SK-N-SH (cell line): ENCODE measurements around the gene GIT2.

Experiments
- CTCF ChIP-seq: fragments of 200-600 bp; sonication (generic); IDR thresholded peaks from 2 replicates; pipeline ENCODE4 v1.6.1; 2017; ENCODE audit warnings: antibody characterized with exemption, mild to moderate bottlenecking, moderate library complexity
- EZH2phosphoT487 ChIP-seq: fragments of 200-600 bp; sonication (generic); IDR thresholded peaks from 2 replicates; pipeline ENCODE4 v1.6.1; 2017; ENCODE audit warnings: low read depth, mixed run types, mild to moderate bottlenecking, antibody characterized with exemption, moderate library complexity, borderline replicate concordance
- PBX3 ChIP-seq: IDR thresholded peaks from 2 replicates; pipeline ENCODE4; 2012
- RAD21 ChIP-seq: IDR thresholded peaks from 2 replicates; pipeline ENCODE4 v1.6.1; 2012; ENCODE audit warnings: mild to moderate bottlenecking, low read length
- RCOR1 ChIP-seq: fragments of 150-350 bp; IDR thresholded peaks from 2 replicates; pipeline ENCODE4 v1.6.1; 2017; ENCODE audit warnings: antibody characterized with exemption, low read length
- REST ChIP-seq: IDR thresholded peaks from 2 replicates; pipeline ENCODE4 v1.6.1; 2012; ENCODE audit warnings: mild to moderate bottlenecking, low read depth, low read length, moderate library complexity
- SMC3 ChIP-seq: IDR thresholded peaks from 2 replicates; pipeline ENCODE4 v1.6.1; 2012; ENCODE audit warnings: low read depth, low read length, improper control_type of control experiment
- USF1 ChIP-seq: IDR thresholded peaks from 2 replicates; pipeline ENCODE4 v1.4.0; 2012; ENCODE audit warnings: low read depth, borderline replicate concordance
- USF2 ChIP-seq: fragments of 150-350 bp; IDR thresholded peaks from 2 replicates; pipeline ENCODE4 v1.6.1; 2017; ENCODE audit warnings: antibody characterized with exemption, low read length, low read depth, borderline replicate concordance
- YY1 ChIP-seq: IDR thresholded peaks from 2 replicates; pipeline ENCODE4 v1.4.0; 2012; ENCODE audit warnings: low read depth, mild to moderate bottlenecking

GRCh38 chr12:109912855-109913321, 83.3 kb downstream of the GIT2 start:
- TF ChIP-seq REST: no peak
- no peak for TF ChIP-seq CTCF
- no peak for TF ChIP-seq EZH2phosphoT487
- TF ChIP-seq RAD21: no peak
- TF ChIP-seq PBX3: no peak
- no peak for TF ChIP-seq USF2
- TF ChIP-seq RCOR1: peak; percentile 68; the same call in 1 of the 2 replicates
- TF ChIP-seq SMC3: no peak
- TF ChIP-seq USF1: no peak
- no peak for TF ChIP-seq YY1
